ENCODE data around the gene PTGFRN.

Gene PTGFRN

DNA sequence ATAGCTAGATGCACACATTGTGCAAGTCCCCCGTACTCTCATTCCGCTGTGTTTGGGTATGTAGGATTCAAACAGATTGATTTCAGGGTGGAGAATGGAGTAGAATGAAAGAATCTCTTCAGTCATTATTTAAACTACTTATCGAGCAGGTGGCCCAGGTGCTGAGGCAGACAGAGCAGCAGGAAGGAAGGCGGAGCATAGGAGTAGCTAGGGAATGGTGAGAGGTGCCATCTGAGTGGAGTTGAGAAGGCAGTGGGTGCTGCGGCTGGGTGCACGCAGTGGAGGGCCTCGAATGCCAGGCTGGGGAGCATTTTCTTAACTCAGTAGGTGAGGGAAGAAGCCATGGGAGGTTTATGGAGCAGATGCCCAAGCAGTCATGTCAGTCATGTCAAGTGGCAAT is 46.7 kb downstream of the PTGFRN start:
- Histone ChIP-seq H3K27me3 (ENCODE audit: control insufficient read depth, insufficient read depth, low read length) (no peaks in the 10 kb centered on the region), H3K4me1 (ENCODE audit: control insufficient read depth, insufficient read depth, low read length) (peaks cover 6% of the 10 kb centered on the region; the same call in 1 of the 2 replicates)

DNA sequence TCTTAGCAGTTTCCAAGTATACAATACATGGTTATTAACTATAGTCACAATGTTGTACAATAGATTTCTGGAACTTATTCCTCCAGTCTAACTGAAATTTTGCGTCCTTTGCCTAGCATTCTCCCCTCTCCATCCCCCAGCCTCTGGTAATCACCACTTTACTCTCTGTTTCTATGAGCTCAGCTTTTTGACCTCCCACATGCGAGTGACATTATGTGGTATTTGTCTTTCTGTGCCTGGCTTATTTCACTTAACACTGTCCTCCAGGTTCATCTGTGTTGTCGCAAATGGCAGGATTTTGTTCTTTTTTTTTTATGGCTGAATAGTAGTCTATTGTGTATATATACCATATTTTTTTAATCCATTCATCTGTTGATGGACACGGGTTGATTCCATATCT is 47.9 kb downstream of the PTGFRN start:
- no peak overlapping the region for H3K27ac ChIP-seq (ENCODE audit: low read depth, low read length)
- no peak overlapping the region for H3K9ac ChIP-seq (ENCODE audit: low read length)
- H3K9me3 ChIP-seq (ENCODE audit: control insufficient read depth, insufficient read depth, low read depth, low read length), result no peaks in the 10 kb centered on the region
- H3K27me3 ChIP-seq (ENCODE audit: control insufficient read depth, insufficient read depth, low read length), result no peaks in the 10 kb centered on the region
- H3K4me3 ChIP-seq (ENCODE audit: low read depth, low read length), result no peak overlapping the region
- peaks cover 38% of the 10 kb centered on the region for H3K36me3 ChIP-seq (ENCODE audit: control insufficient read depth, insufficient read depth, low read length)
- H3K4me1 ChIP-seq (ENCODE audit: control insufficient read depth, insufficient read depth, low read length), result peaks cover 6% of the 10 kb centered on the region; the same call in 1 of the 2 replicates

More for the DNA sequence above, 46.7 kb downstream of the PTGFRN start:
- Histone ChIP-seq H3K36me3 (ENCODE audit: control insufficient read depth, insufficient read depth, low read length) (peaks cover 35% of the 10 kb centered on the region), H3K27ac (ENCODE audit: low read depth, low read length) (no peak overlapping the region), H3K4me3 (ENCODE audit: low read depth, low read length) (no peak overlapping the region), H3K9me3 (ENCODE audit: control insufficient read depth, insufficient read depth, low read depth, low read length) (no peaks in the 10 kb centered on the region), H3K9ac (ENCODE audit: low read length) (no peak overlapping the region)

DNA sequence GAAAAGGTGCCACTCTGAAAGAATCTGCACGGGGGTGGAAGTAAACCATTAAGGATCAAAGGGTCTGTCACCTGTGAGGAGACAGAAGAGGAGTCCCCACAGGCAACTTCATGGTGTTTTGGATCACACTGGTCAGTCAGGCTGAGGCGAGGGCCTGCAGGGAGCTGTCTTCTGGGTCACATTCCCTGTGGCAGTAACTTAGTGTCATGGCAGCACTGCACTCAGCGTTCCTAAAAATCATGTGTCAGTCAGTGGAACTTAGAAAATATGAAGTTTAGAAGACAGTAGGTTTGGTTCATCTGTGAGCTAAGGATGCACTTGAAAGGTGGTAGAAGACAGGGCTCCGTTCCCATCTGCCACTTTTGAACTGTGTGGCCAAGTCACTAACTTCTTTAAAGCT is 48.4 kb downstream of the PTGFRN start:
- no peaks in the 10 kb centered on the region for H3K27me3 ChIP-seq (ENCODE audit: control insufficient read depth, insufficient read depth, low read length)
- H3K9me3 ChIP-seq (ENCODE audit: control insufficient read depth, insufficient read depth, low read depth, low read length), result no peaks in the 10 kb centered on the region
- peaks cover 42% of the 10 kb centered on the region for H3K36me3 ChIP-seq (ENCODE audit: control insufficient read depth, insufficient read depth, low read length)
- H3K4me1 ChIP-seq (ENCODE audit: control insufficient read depth, insufficient read depth, low read length), result peaks cover 6% of the 10 kb centered on the region; the same call in 1 of the 2 replicates
- no peak overlapping the region for H3K9ac ChIP-seq (ENCODE audit: low read length)
- no peak overlapping the region for H3K4me3 ChIP-seq (ENCODE audit: low read depth, low read length)
- H3K27ac ChIP-seq (ENCODE audit: low read depth, low read length), result no peak overlapping the region

DNA sequence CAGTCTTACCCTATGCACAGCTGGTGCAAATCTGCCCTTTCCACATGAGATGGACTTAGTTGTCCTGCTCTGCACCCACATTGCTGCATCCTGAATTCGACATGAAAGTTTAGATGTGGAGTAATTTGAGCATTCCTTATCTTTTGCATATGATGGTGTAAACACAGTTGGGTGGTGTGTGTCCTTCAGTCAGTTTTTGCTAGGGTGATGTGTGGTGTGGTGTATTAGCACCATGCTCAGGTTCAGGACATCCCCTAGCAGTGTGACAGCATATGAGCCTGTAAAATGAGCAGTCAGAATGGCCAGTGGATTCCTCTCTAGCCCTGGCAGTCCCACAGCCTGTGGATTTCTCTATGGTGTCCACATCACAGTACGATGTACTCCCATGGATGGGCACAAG is 49.3 kb downstream of the PTGFRN start:
- H3K4me1 ChIP-seq (ENCODE audit: control insufficient read depth, insufficient read depth, low read length), result peaks cover 6% of the 10 kb centered on the region; the same call in 1 of the 2 replicates
- peaks cover 45% of the 10 kb centered on the region for H3K36me3 ChIP-seq (ENCODE audit: control insufficient read depth, insufficient read depth, low read length)
- H3K9me3 ChIP-seq (ENCODE audit: control insufficient read depth, insufficient read depth, low read depth, low read length), result no peaks in the 10 kb centered on the region
- no peak overlapping the region for H3K27ac ChIP-seq (ENCODE audit: low read depth, low read length)
- H3K27me3 ChIP-seq (ENCODE audit: control insufficient read depth, insufficient read depth, low read length), result no peaks in the 10 kb centered on the region
- H3K9ac ChIP-seq (ENCODE audit: low read length), result no peak overlapping the region
- no peak overlapping the region for H3K4me3 ChIP-seq (ENCODE audit: low read depth, low read length)

DNA sequence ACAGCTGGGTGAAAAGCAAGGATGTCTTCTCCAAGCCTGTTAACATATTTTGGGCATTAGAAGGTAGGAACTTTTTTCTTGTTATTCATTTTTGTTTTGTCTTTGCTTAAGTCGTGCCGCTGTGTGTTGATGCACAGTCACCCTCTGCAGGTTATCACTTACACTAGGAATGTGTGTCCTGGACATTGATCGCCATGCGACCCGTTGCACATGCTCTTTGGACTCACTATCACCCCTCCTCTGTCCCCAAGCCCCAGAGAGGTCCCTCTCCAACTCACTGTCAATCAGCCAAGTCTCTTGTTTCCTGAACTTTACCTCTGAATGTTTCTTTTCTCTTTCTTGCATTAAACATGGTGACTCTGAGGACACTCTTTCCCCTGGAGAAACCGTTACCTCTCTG is 51.9 kb downstream of the PTGFRN start:
- H3K9me3 ChIP-seq (ENCODE audit: control insufficient read depth, insufficient read depth, low read depth, low read length), result no peaks in the 10 kb centered on the region
- no peak overlapping the region for H3K9ac ChIP-seq (ENCODE audit: low read length)
- no peak overlapping the region for H3K4me3 ChIP-seq (ENCODE audit: low read depth, low read length)
- no peak overlapping the region for H3K27ac ChIP-seq (ENCODE audit: low read depth, low read length)
- H3K36me3 ChIP-seq (ENCODE audit: control insufficient read depth, insufficient read depth, low read length), result peaks cover 59% of the 10 kb centered on the region
- H3K27me3 ChIP-seq (ENCODE audit: control insufficient read depth, insufficient read depth, low read length), result no peaks in the 10 kb centered on the region
- no peaks in the 10 kb centered on the region for H3K4me1 ChIP-seq (ENCODE audit: control insufficient read depth, insufficient read depth, low read length)

DNA sequence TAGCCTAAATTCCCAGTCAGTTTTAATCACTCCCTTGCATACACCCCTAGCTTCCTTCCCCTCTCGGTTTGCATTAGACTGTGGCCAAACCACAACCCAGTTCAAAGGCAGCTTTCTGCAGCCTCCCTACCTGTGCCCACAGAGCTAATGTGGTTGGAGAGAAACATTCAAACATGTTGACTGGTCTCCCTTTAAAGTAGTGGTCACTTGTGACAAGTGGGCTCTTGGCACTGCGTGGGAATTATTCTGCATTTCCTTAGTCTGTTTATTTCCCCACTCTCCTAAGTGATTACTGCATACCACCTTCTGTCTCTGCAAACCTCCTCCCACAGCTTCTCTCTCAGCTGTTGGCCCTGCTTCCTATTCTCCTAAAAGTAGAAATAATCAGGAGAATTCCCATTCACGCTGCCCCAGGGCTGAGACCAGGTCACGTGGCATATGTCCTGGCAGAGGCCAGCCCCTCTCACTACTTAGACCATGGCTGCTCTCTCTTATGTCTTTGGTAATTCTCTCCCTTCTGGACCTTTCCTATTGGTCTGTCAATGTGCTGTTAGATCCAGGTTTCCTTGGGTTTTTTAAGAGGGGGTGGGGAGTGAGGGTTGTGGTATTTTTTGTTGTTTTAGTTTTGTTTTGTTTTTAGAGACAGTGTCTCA is 53.4 kb downstream of the PTGFRN start:
- Histone ChIP-seq H3K36me3 (ENCODE audit: control insufficient read depth, insufficient read depth, low read length) (peaks cover 65% of the 10 kb centered on the region), H3K9me3 (ENCODE audit: control insufficient read depth, insufficient read depth, low read depth, low read length) (no peaks in the 10 kb centered on the region), H3K27me3 (ENCODE audit: control insufficient read depth, insufficient read depth, low read length) (no peaks in the 10 kb centered on the region), H3K9ac (ENCODE audit: low read length) (no peak overlapping the region), H3K4me1 (ENCODE audit: control insufficient read depth, insufficient read depth, low read length) (no peaks in the 10 kb centered on the region), H3K4me3 (ENCODE audit: low read depth, low read length) (no peak overlapping the region), H3K27ac (ENCODE audit: low read depth, low read length) (no peak overlapping the region)

DNA sequence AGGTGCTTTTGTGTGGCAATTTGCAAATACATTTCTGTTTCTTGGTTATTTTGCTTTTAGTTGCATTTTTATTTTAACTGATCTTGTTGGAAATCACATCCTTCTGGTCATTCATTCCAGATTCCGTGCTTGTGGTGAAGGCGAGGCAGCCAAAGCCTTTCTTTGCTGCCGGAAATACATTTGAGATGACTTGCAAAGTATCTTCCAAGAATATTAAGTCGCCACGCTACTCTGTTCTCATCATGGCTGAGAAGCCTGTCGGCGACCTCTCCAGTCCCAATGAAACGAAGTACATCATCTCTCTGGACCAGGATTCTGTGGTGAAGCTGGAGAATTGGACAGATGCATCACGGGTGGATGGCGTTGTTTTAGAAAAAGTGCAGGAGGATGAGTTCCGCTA is 57.1 kb downstream of the PTGFRN start:
- Histone ChIP-seq H3K9me3 (ENCODE audit: control insufficient read depth, insufficient read depth, low read depth, low read length) (no peaks in the 10 kb centered on the region), H3K4me3 (ENCODE audit: low read depth, low read length) (no peak overlapping the region), H3K4me1 (ENCODE audit: control insufficient read depth, insufficient read depth, low read length) (no peaks in the 10 kb centered on the region), H3K27me3 (ENCODE audit: control insufficient read depth, insufficient read depth, low read length) (no peaks in the 10 kb centered on the region), H3K27ac (ENCODE audit: low read depth, low read length) (no peak overlapping the region), H3K36me3 (ENCODE audit: control insufficient read depth, insufficient read depth, low read length) (peaks cover 50% of the 10 kb centered on the region), H3K9ac (ENCODE audit: low read length) (no peak overlapping the region)

DNA sequence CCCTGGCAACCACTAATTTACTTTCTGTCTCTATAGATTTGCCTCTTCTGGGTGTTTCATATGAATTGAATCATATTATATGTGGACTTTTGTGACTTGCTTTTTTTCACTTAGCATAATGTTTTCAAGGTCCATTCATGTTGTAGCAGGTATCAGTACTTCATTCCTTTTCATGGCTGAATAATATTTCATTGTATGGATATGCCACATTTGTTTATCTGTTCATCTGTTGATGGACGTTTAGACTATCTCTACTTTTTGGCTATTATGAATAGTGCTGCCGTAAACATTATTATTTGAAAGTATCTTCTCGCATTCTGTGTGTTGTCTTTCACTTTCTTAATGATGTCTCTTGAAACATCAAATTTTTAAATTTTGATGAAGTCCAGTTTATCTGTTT is 59.0 kb downstream of the PTGFRN start:
- no peak overlapping the region for H3K27ac ChIP-seq (ENCODE audit: low read depth, low read length)
- peaks cover 41% of the 10 kb centered on the region for H3K36me3 ChIP-seq (ENCODE audit: control insufficient read depth, insufficient read depth, low read length)
- H3K4me1 ChIP-seq (ENCODE audit: control insufficient read depth, insufficient read depth, low read length), result no peaks in the 10 kb centered on the region
- H3K9me3 ChIP-seq (ENCODE audit: control insufficient read depth, insufficient read depth, low read depth, low read length), result peaks cover 4% of the 10 kb centered on the region
- H3K27me3 ChIP-seq (ENCODE audit: control insufficient read depth, insufficient read depth, low read length), result no peaks in the 10 kb centered on the region
- no peak overlapping the region for H3K9ac ChIP-seq (ENCODE audit: low read length)
- no peak overlapping the region for H3K4me3 ChIP-seq (ENCODE audit: low read depth, low read length)

DNA sequence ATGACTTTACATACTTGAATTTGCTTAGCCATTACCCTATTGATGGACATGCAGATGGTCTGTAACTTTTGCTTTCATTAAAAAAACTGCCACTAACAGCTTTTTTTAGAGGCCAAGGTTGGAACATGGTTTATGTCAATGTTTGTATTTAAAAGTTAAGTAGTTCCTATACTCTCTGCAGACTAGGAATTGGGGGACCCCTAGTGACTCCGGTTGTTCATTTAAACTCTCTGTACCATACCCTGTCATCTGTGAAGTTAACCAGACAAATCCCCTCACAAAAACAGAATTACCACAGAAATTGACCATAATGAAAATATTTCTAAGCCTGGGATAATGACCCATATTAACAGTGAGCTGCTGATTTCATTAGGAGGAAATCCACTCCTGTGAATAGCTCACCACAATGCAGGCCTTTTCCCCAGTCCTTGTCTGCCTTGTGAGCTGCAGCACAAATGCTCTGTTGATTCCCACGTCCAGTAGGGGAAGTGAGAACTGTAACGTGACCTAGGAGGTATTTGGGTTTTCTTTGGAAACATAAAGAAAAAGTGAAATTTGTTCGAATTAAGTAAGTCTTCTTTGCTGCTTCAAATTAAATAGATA is 61.6 kb downstream of the PTGFRN start:
- no peak overlapping the region for H3K9ac ChIP-seq (ENCODE audit: low read length)
- peaks cover 25% of the 10 kb centered on the region for H3K9me3 ChIP-seq (ENCODE audit: control insufficient read depth, insufficient read depth, low read depth, low read length)
- H3K36me3 ChIP-seq (ENCODE audit: control insufficient read depth, insufficient read depth, low read length), result peaks cover 47% of the 10 kb centered on the region
- H3K4me1 ChIP-seq (ENCODE audit: control insufficient read depth, insufficient read depth, low read length), result no peaks in the 10 kb centered on the region
- H3K4me3 ChIP-seq (ENCODE audit: low read depth, low read length), result no peak overlapping the region
- no peaks in the 10 kb centered on the region for H3K27me3 ChIP-seq (ENCODE audit: control insufficient read depth, insufficient read depth, low read length)
- H3K27ac ChIP-seq (ENCODE audit: low read depth, low read length), result no peak overlapping the region

DNA sequence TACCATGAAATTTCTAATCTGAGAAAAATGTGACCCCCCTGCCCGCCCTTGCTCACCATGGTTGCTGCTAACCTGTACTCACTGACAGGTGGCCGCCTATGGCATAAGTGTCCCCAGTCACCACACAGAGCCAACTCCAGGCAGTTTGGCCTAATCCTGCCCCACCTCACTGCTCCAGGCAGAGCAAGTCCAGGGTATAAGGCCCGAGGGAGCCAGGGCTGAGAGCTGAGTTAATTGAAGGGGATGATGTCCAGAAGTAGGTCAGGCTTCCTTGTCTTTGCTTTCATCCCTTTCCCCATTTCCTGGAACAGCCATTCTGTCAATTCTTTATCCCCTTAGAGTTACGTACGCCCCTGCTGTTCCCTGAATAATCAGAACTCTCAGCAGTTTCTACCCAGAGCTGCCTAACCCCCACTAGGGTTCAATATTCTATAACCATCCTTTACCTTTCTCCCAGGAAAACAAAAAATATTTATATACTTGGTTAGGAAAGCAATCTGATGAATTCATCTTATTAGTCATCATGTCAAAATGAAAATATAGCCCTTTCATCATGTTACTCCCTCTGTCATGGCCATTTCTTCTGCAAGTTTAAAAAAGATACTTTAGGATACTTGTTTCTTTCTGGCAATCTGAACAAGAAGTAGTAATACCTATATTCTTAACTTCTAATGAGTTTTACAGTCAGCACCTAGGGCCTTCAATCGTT is 62.4 kb downstream of the PTGFRN start:
- no peak overlapping the region for H3K27ac ChIP-seq (ENCODE audit: low read depth, low read length)
- peaks cover 25% of the 10 kb centered on the region for H3K9me3 ChIP-seq (ENCODE audit: control insufficient read depth, insufficient read depth, low read depth, low read length)
- H3K4me1 ChIP-seq (ENCODE audit: control insufficient read depth, insufficient read depth, low read length), result no peaks in the 10 kb centered on the region

DNA sequence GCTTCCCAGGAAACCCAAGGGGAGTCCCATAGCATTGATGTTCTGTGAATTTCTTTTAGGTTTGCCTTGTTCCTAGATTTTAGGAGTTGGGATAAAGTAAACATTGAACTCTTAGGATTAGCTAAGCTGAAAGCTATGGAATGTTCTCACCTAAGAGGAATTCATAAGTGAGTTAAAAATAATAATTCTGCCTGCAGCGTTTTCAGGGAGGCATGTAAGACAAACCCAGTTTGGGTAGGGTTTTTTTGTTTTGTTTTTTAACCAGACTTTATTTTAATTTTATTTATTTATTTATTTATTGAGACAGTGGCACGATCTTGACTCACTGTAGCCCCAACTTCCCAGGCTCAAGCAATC is 62.9 kb downstream of the PTGFRN start:
- Histone ChIP-seq H3K9ac (ENCODE audit: low read length) (no peak overlapping the region), H3K9me3 (ENCODE audit: control insufficient read depth, insufficient read depth, low read depth, low read length) (peaks cover 25% of the 10 kb centered on the region)

More for the DNA sequence above, 62.4 kb downstream of the PTGFRN start:
- no peak overlapping the region for H3K9ac ChIP-seq (ENCODE audit: low read length)
- no peaks in the 10 kb centered on the region for H3K27me3 ChIP-seq (ENCODE audit: control insufficient read depth, insufficient read depth, low read length)
- H3K36me3 ChIP-seq (ENCODE audit: control insufficient read depth, insufficient read depth, low read length), result peaks cover 44% of the 10 kb centered on the region
- no peak overlapping the region for H3K4me3 ChIP-seq (ENCODE audit: low read depth, low read length)

More for the DNA sequence above, 62.9 kb downstream of the PTGFRN start:
- Histone ChIP-seq H3K4me1 (ENCODE audit: control insufficient read depth, insufficient read depth, low read length) (no peaks in the 10 kb centered on the region), H3K27me3 (ENCODE audit: control insufficient read depth, insufficient read depth, low read length) (no peaks in the 10 kb centered on the region), H3K36me3 (ENCODE audit: control insufficient read depth, insufficient read depth, low read length) (peaks cover 39% of the 10 kb centered on the region), H3K27ac (ENCODE audit: low read depth, low read length) (no peak overlapping the region), H3K4me3 (ENCODE audit: low read depth, low read length) (no peak overlapping the region)

All from HUES6 (cell line).